ENCODE results near the gene NLRP10.
A peak's percentile ranks its signal among the peaks of the same experiment; 100 is the strongest.

Gene NLRP10

DNA sequence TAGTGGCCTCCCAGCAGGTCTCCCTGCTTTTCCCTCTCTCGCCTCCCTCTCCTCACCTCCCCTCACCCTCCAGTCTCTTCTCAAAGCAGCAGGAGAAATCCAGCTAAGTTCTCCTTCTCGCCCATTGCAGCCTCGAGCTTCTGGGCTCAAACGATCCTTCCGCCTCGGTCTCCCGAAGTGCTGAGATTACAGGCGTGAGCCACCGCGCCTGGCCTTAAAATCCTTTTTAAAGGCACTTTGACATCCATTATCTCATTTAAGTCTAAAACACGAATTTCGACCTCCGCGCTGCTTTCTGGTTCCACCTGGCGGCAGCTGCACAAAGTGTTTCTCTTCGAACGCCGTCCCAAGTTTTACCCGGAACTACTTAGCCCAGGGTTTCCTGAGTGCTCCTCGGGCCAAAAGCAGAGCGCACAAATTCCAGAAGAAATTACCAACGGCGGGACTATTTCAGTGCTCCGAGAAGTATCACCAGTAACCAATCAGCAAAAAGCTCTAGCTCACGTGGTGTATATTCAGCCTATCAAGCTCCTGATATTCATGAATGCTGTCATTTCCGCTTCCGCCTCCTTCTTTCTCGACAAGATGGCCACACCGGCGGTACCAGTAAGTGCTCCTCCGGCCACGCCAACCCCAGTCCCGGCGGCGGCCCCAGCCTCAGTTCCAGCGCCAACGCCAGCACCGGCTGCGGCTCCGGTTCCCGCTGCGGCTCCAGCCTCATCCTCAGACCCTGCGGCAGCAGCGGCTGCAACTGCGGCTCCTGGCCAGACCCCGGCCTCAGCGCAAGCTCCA is 21.7 kb upstream of the NLRP10 start, which contains the start of gene EIF3F (continued):
- TF ChIP-seq ZBTB21 (tag by site-specific recombination; IDR thresholded peaks at IDR 0.05) (peak; percentile 56), ZFP69B (tag by site-specific recombination; IDR thresholded peaks at IDR 0.05) (no peak), ZNF707 (tag by site-specific recombination; IDR thresholded peaks at IDR 0.05) (no peak), ZBTB1 (tag by site-specific recombination; IDR thresholded peaks at IDR 0.05) (no peak), ZNF423 (tag by site-specific recombination; IDR thresholded peaks at IDR 0.05) (no peak), ZNF473 (tag by site-specific recombination; IDR thresholded peaks at IDR 0.05) (no peak), ZFP41 (tag by site-specific recombination; IDR thresholded peaks at IDR 0.05; ENCODE audit: borderline replicate concordance) (no peak), ZNF626 (tag by site-specific recombination; IDR thresholded peaks at IDR 0.05) (no peak), ZBTB20 (tag by site-specific recombination; IDR thresholded peaks at IDR 0.05) (peak; percentile 13; the same call in 1 of the 2 replicates), ZSCAN30 (tag by site-specific recombination; IDR thresholded peaks at IDR 0.05) (peak; percentile 89), ZNF266 (tag by site-specific recombination; IDR thresholded peaks at IDR 0.05; ENCODE audit: low read depth) (no peak), ZNF292 (tag by site-specific recombination; IDR thresholded peaks at IDR 0.05; ENCODE audit: borderline replicate concordance, low read depth) (no peak), ZNF426 (tag by site-specific recombination; IDR thresholded peaks at IDR 0.05) (no peak), MYNN (tag by site-specific recombination; IDR thresholded peaks at IDR 0.05; ENCODE audit: borderline replicate concordance) (no peak), ZNF37A (tag by site-specific recombination; IDR thresholded peaks at IDR 0.05) (no peak), ZNF2 (tag by site-specific recombination; IDR thresholded peaks at IDR 0.05) (no peak; the same call in none of the 2 replicates), ZNF701 (tag by site-specific recombination; IDR thresholded peaks at IDR 0.05) (no peak), KLF9 (tag by site-specific recombination; IDR thresholded peaks at IDR 0.05; ENCODE audit: low read depth) (no peak), ZNF335 (tag by site-specific recombination; conservative IDR thresholded peaks at IDR 0.05) (peak; percentile 66), ZNF221 (tag by site-specific recombination; IDR thresholded peaks at IDR 0.05; ENCODE audit: borderline replicate concordance) (no peak)
- TF ChIP-seq, protein P1, sequence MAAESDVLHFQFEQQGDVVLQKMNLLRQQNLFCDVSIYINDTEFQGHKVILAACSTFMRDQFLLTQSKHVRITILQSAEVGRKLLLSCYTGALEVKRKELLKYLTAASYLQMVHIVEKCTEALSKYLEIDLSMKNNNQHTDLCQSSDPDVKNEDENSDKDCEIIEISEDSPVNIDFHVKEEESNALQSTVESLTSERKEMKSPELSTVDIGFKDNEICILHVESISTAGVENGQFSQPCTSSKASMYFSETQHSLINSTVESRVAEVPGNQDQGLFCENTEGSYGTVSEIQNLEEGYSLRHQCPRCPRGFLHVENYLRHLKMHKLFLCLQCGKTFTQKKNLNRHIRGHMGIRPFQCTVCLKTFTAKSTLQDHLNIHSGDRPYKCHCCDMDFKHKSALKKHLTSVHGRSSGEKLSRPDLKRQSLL (tag by site-specific recombination; IDR thresholded peaks at IDR 0.05): peak; percentile 63; the same call in 1 of the 2 replicates
- TF ChIP-seq, protein P2, sequence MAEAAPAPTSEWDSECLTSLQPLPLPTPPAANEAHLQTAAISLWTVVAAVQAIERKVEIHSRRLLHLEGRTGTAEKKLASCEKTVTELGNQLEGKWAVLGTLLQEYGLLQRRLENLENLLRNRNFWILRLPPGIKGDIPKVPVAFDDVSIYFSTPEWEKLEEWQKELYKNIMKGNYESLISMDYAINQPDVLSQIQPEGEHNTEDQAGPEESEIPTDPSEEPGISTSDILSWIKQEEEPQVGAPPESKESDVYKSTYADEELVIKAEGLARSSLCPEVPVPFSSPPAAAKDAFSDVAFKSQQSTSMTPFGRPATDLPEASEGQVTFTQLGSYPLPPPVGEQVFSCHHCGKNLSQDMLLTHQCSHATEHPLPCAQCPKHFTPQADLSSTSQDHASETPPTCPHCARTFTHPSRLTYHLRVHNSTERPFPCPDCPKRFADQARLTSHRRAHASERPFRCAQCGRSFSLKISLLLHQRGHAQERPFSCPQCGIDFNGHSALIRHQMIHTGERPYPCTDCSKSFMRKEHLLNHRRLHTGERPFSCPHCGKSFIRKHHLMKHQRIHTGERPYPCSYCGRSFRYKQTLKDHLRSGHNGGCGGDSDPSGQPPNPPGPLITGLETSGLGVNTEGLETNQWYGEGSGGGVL (tag by site-specific recombination; IDR thresholded peaks at IDR 0.05): peak; percentile 73
- TF ChIP-seq, protein P3, sequence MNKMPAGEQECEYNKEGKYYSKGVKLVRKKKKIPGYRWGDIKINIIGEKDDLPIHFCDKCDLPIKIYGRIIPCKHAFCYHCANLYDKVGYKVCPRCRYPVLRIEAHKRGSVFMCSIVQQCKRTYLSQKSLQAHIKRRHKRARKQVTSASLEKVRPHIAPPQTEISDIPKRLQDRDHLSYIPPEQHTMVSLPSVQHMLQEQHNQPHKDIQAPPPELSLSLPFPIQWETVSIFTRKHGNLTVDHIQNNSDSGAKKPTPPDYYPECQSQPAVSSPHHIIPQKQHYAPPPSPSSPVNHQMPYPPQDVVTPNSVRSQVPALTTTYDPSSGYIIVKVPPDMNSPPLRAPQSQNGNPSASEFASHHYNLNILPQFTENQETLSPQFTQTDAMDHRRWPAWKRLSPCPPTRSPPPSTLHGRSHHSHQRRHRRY (tag by site-specific recombination; IDR thresholded peaks at IDR 0.05): no peak
- TF ChIP-seq, protein P4, sequence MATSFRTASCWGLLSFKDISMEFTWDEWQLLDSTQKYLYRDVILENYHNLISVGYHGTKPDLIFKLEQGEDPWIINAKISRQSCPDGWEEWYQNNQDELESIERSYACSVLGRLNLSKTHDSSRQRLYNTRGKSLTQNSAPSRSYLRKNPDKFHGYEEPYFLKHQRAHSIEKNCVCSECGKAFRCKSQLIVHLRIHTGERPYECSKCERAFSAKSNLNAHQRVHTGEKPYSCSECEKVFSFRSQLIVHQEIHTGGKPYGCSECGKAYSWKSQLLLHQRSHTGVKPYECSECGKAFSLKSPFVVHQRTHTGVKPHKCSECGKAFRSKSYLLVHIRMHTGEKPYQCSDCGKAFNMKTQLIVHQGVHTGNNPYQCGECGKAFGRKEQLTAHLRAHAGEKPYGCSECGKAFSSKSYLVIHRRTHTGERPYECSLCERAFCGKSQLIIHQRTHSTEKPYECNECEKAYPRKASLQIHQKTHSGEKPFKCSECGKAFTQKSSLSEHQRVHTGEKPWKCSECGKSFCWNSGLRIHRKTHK (tag by site-specific recombination; IDR thresholded peaks at IDR 0.05): no peak
- TF ChIP-seq, protein P5, sequence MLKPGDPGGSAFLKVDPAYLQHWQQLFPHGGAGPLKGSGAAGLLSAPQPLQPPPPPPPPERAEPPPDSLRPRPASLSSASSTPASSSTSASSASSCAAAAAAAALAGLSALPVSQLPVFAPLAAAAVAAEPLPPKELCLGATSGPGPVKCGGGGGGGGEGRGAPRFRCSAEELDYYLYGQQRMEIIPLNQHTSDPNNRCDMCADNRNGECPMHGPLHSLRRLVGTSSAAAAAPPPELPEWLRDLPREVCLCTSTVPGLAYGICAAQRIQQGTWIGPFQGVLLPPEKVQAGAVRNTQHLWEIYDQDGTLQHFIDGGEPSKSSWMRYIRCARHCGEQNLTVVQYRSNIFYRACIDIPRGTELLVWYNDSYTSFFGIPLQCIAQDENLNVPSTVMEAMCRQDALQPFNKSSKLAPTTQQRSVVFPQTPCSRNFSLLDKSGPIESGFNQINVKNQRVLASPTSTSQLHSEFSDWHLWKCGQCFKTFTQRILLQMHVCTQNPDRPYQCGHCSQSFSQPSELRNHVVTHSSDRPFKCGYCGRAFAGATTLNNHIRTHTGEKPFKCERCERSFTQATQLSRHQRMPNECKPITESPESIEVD (tag by site-specific recombination; IDR thresholded peaks at IDR 0.05): no peak
- TF ChIP-seq, protein P6, sequence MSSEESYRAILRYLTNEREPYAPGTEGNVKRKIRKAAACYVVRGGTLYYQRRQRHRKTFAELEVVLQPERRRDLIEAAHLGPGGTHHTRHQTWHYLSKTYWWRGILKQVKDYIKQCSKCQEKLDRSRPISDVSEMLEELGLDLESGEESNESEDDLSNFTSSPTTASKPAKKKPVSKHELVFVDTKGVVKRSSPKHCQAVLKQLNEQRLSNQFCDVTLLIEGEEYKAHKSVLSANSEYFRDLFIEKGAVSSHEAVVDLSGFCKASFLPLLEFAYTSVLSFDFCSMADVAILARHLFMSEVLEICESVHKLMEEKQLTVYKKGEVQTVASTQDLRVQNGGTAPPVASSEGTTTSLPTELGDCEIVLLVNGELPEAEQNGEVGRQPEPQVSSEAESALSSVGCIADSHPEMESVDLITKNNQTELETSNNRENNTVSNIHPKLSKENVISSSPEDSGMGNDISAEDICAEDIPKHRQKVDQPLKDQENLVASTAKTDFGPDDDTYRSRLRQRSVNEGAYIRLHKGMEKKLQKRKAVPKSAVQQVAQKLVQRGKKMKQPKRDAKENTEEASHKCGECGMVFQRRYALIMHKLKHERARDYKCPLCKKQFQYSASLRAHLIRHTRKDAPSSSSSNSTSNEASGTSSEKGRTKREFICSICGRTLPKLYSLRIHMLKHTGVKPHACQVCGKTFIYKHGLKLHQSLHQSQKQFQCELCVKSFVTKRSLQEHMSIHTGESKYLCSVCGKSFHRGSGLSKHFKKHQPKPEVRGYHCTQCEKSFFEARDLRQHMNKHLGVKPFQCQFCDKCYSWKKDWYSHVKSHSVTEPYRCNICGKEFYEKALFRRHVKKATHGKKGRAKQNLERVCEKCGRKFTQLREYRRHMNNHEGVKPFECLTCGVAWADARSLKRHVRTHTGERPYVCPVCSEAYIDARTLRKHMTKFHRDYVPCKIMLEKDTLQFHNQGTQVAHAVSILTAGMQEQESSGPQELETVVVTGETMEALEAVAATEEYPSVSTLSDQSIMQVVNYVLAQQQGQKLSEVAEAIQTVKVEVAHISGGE (tag by site-specific recombination; conservative IDR thresholded peaks at IDR 0.05; ENCODE audit: low read depth): peak; percentile 99
- TF ChIP-seq, protein P7, sequence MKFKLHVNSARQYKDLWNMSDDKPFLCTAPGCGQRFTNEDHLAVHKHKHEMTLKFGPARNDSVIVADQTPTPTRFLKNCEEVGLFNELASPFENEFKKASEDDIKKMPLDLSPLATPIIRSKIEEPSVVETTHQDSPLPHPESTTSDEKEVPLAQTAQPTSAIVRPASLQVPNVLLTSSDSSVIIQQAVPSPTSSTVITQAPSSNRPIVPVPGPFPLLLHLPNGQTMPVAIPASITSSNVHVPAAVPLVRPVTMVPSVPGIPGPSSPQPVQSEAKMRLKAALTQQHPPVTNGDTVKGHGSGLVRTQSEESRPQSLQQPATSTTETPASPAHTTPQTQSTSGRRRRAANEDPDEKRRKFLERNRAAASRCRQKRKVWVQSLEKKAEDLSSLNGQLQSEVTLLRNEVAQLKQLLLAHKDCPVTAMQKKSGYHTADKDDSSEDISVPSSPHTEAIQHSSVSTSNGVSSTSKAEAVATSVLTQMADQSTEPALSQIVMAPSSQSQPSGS (tag by site-specific recombination; IDR thresholded peaks at IDR 0.05; ENCODE audit: low read depth): peak; percentile 70; the same call in 1 of the 2 replicates

All from HEK293 (cell line).